A549 (cell line): ENCODE results near the gene CPNE7. TPM values are rescaled to one million over a fixed set of nuclear protein-coding genes. Genes with fewer than 3 reads are reported as not detected.

ENCODE experiments used
- ATAC-seq, 2 experiments: fragments of 200-7000 bp in 1 of 2; fragments of >200 bp in 1 of 2; cut with Nextera tagmentation in 1 of 2; cut with Tn5 transposase in 1 of 2; 3 replicates each; pipeline versions ENCODE4 v1.8.0 to v1.9.1; 2018 to 2020; ENCODE audit warnings: mild to moderate bottlenecking in 1 of 2, moderate library complexity in 1 of 2
- CTCF ChIA-PET: fragments of 300-600 bp; sonication (Branson Sonifier 250); formaldehyde crosslinking; extraction: SDS; loops from one replicate; lab custom pipeline; 2021; ENCODE audit warnings: antibody characterized with exemption, inconsistent platforms; lab: Yijun Ruan, JAX
- POLR2A ChIA-PET: fragments of 350-600 bp; formaldehyde crosslinking; extraction: SDS; loops from one replicate; lab custom pipeline; 2021; ENCODE audit warnings: antibody characterized with exemption, inconsistent platforms; lab: Yijun Ruan, JAX
- DNase-seq, 2 experiments: peaks; one replicate each; pipeline versions ENCODE4 v3.0.0 to v3.0.0-alpha.2; 2011 to 2016; ENCODE audit warnings: low read depth in 1 of 2, low spot score in 1 of 2
- FAIRE-seq: peaks from 2 replicates; lab custom pipeline; 2011; peaks lifted over from hg19 to GRCh38; lab: Jason Lieb, UNC
- H3K27ac ChIP-seq, 2 experiments: fragments of >200 bp; sonication (Bioruptor Twin); formaldehyde crosslinking; 3 replicates each; pipeline ENCODE4 v1.5.1; 2016 to 2017
- H3K4me1 ChIP-seq: fragments of >200 bp; sonication (Bioruptor Twin); formaldehyde crosslinking; 3 replicates; pipeline ENCODE4 v1.6.1; 2016
- H3K4me2 ChIP-seq: fragments of >200 bp; sonication (Bioruptor Twin); formaldehyde crosslinking; 3 replicates; pipeline ENCODE4 v1.6.1; 2016
- H3K4me3 ChIP-seq: fragments of >200 bp; sonication (Bioruptor Twin); formaldehyde crosslinking; 3 replicates; pipeline ENCODE4 v1.5.1; 2016
- H3K9me3 ChIP-seq: fragments of >200 bp; sonication (Bioruptor Twin); formaldehyde crosslinking; 3 replicates; pipeline ENCODE4 v1.6.1; 2016
- BHLHE40 ChIP-seq: IDR thresholded peaks from 2 replicates; pipeline ENCODE4 v1.6.1; 2012; ENCODE audit warnings: low read depth, low read length, inconsistent platforms
- CBX2 ChIP-seq: fragments of 200-600 bp; sonication (generic); IDR thresholded peaks from 2 replicates; pipeline ENCODE4 v1.6.1; 2016; ENCODE audit warnings: low read depth, mild to moderate bottlenecking, borderline replicate concordance
- CBX8 ChIP-seq: fragments of 200-600 bp; sonication (generic); IDR thresholded peaks from 2 replicates; pipeline ENCODE4 v1.6.1; 2016
- CHD2 ChIP-seq: fragments of 150-350 bp; IDR thresholded peaks from 2 replicates; pipeline ENCODE4 v1.6.1; 2014; ENCODE audit warnings: low read length; ENCODE audit not compliant: partially characterized antibody
- CHD4 ChIP-seq: fragments of 200-600 bp; sonication (generic); IDR thresholded peaks from 2 replicates; pipeline ENCODE4 v1.6.1; 2016; ENCODE audit warnings: antibody characterized with exemption, mild to moderate bottlenecking, borderline replicate concordance
- CTCF ChIP-seq: fragments of >200 bp; sonication (Bioruptor Twin); formaldehyde crosslinking; IDR thresholded peaks from 3 replicates; pipeline ENCODE4 v1.5.1; 2016
- EHMT2 ChIP-seq: fragments of 200-600 bp; sonication (generic); IDR thresholded peaks from 2 replicates; pipeline ENCODE4 v1.6.1; 2016; ENCODE audit warnings: antibody characterized with exemption, low read depth, mild to moderate bottlenecking, moderate library complexity
- ESRRA ChIP-seq: fragments of 150-350 bp; IDR thresholded peaks from 2 replicates; pipeline ENCODE4 v1.6.1; 2014; ENCODE audit warnings: mild to moderate bottlenecking, low read length, borderline replicate concordance
- FOSB ChIP-seq: fragments of 250-450 bp; sonication (Bioruptor Pico); IDR thresholded peaks from 2 replicates; pipeline ENCODE4 v1.5.0; 2020; ENCODE audit warnings: mild to moderate bottlenecking, moderate library complexity
- FOXS1 ChIP-seq: fragments of 250-450 bp; sonication (Bioruptor Pico); IDR thresholded peaks from 2 replicates; pipeline ENCODE4 v1.5.0; 2020; ENCODE audit warnings: mild to moderate bottlenecking, moderate library complexity
- HDAC2 ChIP-seq: fragments of 200-600 bp; sonication (generic); IDR thresholded peaks from 2 replicates; pipeline ENCODE4 v1.6.1; 2016
- HES2 ChIP-seq: fragments of >200 bp; sonication (Bioruptor Twin); formaldehyde crosslinking; IDR thresholded peaks from 2 replicates; pipeline ENCODE4 v1.6.1; 2016
- HOXB13 ChIP-seq: fragments of 250-450 bp; sonication (Bioruptor Pico); IDR thresholded peaks from 2 replicates; pipeline ENCODE4 v1.5.0; 2020; ENCODE audit warnings: low read depth, mild to moderate bottlenecking, moderate library complexity
- HOXB5 ChIP-seq: fragments of 250-450 bp; sonication (Bioruptor Pico); IDR thresholded peaks from 2 replicates; pipeline ENCODE4 v1.5.0; 2020; ENCODE audit warnings: mild to moderate bottlenecking, moderate library complexity
- JUN ChIP-seq, 2 experiments: fragments of >200 bp; sonication (Bioruptor Twin); formaldehyde crosslinking; IDR thresholded peaks; 2 replicates in 1 of 2; 3 replicates in 1 of 2; pipeline ENCODE4 v1.6.1; 2016 to 2017
- JUNB ChIP-seq: fragments of >200 bp; sonication (Bioruptor Twin); formaldehyde crosslinking; IDR thresholded peaks from 2 replicates; pipeline ENCODE4 v1.6.1; 2016
- KDM1A ChIP-seq: fragments of 200-600 bp; sonication (generic); IDR thresholded peaks from 2 replicates; pipeline ENCODE4 v1.6.1; 2016; ENCODE audit warnings: low read depth, mild to moderate bottlenecking
- MYC ChIP-seq: IDR thresholded peaks from 2 replicates; pipeline ENCODE4 v1.6.1; 2012; ENCODE audit warnings: mild to moderate bottlenecking, inconsistent platforms, low read length, improper control_type of control experiment, borderline replicate concordance
- NPAS2 ChIP-seq: fragments of 250-450 bp; sonication (Bioruptor Pico); IDR thresholded peaks from 2 replicates; pipeline ENCODE4 v1.8.0; 2022; ENCODE audit warnings: mild to moderate bottlenecking, moderate library complexity, borderline replicate concordance
- NR3C1 ChIP-seq: fragments of >200 bp; sonication (Bioruptor Twin); formaldehyde crosslinking; IDR thresholded peaks from 3 replicates; pipeline ENCODE4 v1.6.1; 2017
- PBX3 ChIP-seq: IDR thresholded peaks from 2 replicates; pipeline ENCODE4 v1.6.1; 2012
- PHF8 ChIP-seq: fragments of 200-600 bp; sonication (generic); IDR thresholded peaks from 2 replicates; pipeline ENCODE4 v1.6.1; 2016; ENCODE audit warnings: low read depth, mild to moderate bottlenecking, antibody characterized with exemption, moderate library complexity, borderline replicate concordance
- POLR2A ChIP-seq: IDR thresholded peaks from 2 replicates; pipeline ENCODE4 v1.6.1; 2012; ENCODE audit warnings: mild to moderate bottlenecking, low read length
- POLR2AphosphoS2 ChIP-seq: conservative IDR thresholded peaks from 2 replicates; pipeline ENCODE4 v1.6.1; 2012; ENCODE audit warnings: low read length, improper control_type of control experiment, inconsistent platforms
- RAD21 ChIP-seq, 2 experiments: fragments of >200 bp in 1 of 2; sonication (Bioruptor Twin) in 1 of 2; formaldehyde crosslinking in 1 of 2; IDR thresholded peaks in 1 of 2; conservative IDR thresholded peaks in 1 of 2; 2 replicates in 1 of 2; 3 replicates in 1 of 2; pipeline ENCODE4 v1.6.1; 2012 to 2018; ENCODE audit warnings: inconsistent platforms in 1 of 2
- RNF2 ChIP-seq: fragments of 200-600 bp; sonication (generic); IDR thresholded peaks from 2 replicates; pipeline ENCODE4 v1.6.1; 2016; ENCODE audit warnings: low read depth, mild to moderate bottlenecking, antibody characterized with exemption, moderate library complexity, borderline replicate concordance
- SMC3 ChIP-seq: fragments of >200 bp; sonication (Bioruptor Twin); formaldehyde crosslinking; IDR thresholded peaks from 3 replicates; pipeline ENCODE4 v1.6.1; 2018; ENCODE audit warnings: inconsistent platforms
- SREBF2 ChIP-seq: fragments of 450-650 bp; IDR thresholded peaks from 2 replicates; pipeline ENCODE4 v1.6.1; 2014; ENCODE audit warnings: mild to moderate bottlenecking, moderate library complexity
- TFCP2L1 ChIP-seq: fragments of 250-450 bp; sonication (Bioruptor Pico); IDR thresholded peaks from 2 replicates; pipeline ENCODE4 v1.5.0; 2021; ENCODE audit warnings: mild to moderate bottlenecking
- TP53 ChIP-seq: fragments of 250-450 bp; sonication (Bioruptor Pico); IDR thresholded peaks from 2 replicates; pipeline ENCODE4 v1.5.0; 2021; ENCODE audit warnings: mild to moderate bottlenecking, moderate library complexity
- USF2 ChIP-seq: fragments of 450-650 bp; IDR thresholded peaks from 2 replicates; pipeline ENCODE4 v1.6.1; 2014; ENCODE audit warnings: antibody characterized with exemption
- ZSCAN20 ChIP-seq: fragments of 250-450 bp; sonication (Bioruptor Pico); IDR thresholded peaks from 2 replicates; pipeline ENCODE4 v1.8.0; 2022; ENCODE audit warnings: mild to moderate bottlenecking, moderate library complexity
- WGBS: methylation state at CpG from one replicate; pipeline ENCODE4 v1.1.6; 2017; ENCODE audit errors: missing lambda C conversion rate; 5-methylcytosine and 5-hydroxymethylcytosine counted together
- polyA plus RNA-seq, 4 experiments: library from polyadenylated mRNA; depleted of rRNA in 3 of 4; stranded (reverse); fragments of >200 nt; fragmentation: RNase III in 1 of 4; extraction: RNeasy Plus Mini Kit Qiagen cat#74134 plus additional on column Dnase treatment in 1 of 4; gene quantifications; 2 replicates in 3 of 4; 3 replicates in 1 of 4; pipeline ENCODE4 v1.2.3, GENCODE V29; 2011 to 2017
- TF ChIP-seq, protein P1 (sequence below): fragments of 250-450 bp; sonication (Bioruptor Pico); IDR thresholded peaks from 2 replicates; pipeline ENCODE4 v1.5.0; 2020; ENCODE audit warnings: low read depth, mild to moderate bottlenecking, moderate library complexity
- TF ChIP-seq, protein P2 (sequence below): IDR thresholded peaks from 2 replicates; pipeline ENCODE4 v1.6.1; 2012
- TF ChIP-seq, protein P3 (sequence below): fragments of 150-350 bp; IDR thresholded peaks from 2 replicates; pipeline ENCODE4 v1.6.1; 2014; ENCODE audit warnings: low read depth, mild to moderate bottlenecking, low read length

The CPNE7 gene
- polyA plus RNA-seq, 2 of the 4 experiments (the other 2 are of a cell fraction), result 22.8 to 45.2 TPM

- no peak for FAIRE-seq
- TF ChIP-seq PBX3 (peak; percentile 72; the same call in 1 of the 2 replicates), ESRRA (no peak), CHD4 (no peak), CHD2 (no peak), EHMT2 (no peak), POLR2AphosphoS2 (0 out of 2 replicates have a peak, but pooled peaks have one; percentile 39), KDM1A (no peak), PHF8 (no peak), FOXS1 (CRISPR knock-in tag) (peak; percentile 14; the same call in 1 of the 2 replicates), MYC (no peak), USF2 (peak; percentile 64), SMC3 (no peak), NR3C1 (no peak), POLR2A (peak; percentile 37; the same call in 1 of the 2 replicates), TFCP2L1 (CRISPR knock-in tag) (peak; percentile 92), CTCF (peak; percentile 76), RNF2 (no peak), HES2 (no peak), FOSB (peak; percentile 89), RAD21 (conservative IDR thresholded peaks at IDR 0.05 in 1 of 2, IDR thresholded peaks at IDR 0.05 in 1 of 2) (no peak), NPAS2 (CRISPR knock-in tag) (0 out of 2 replicates have a peak, but pooled peaks have one; percentile 4), HDAC2 (no peak), HOXB5 (CRISPR knock-in tag) (no peak), CBX8 (no peak), BHLHE40 (no peak), JUNB (no peak), SREBF2 (no peak), TP53 (peak; percentile 79; the same call in 1 of the 2 replicates), ZSCAN20 (CRISPR knock-in tag) (no peak), JUN (IDR thresholded peaks at IDR 0.05) (peak in 1 of 2 experiments; percentile 84; a peak in 4 of 5 replicates), CBX2 (no peak), HOXB13 (CRISPR knock-in tag) (no peak)
- TF ChIP-seq, protein P1, sequence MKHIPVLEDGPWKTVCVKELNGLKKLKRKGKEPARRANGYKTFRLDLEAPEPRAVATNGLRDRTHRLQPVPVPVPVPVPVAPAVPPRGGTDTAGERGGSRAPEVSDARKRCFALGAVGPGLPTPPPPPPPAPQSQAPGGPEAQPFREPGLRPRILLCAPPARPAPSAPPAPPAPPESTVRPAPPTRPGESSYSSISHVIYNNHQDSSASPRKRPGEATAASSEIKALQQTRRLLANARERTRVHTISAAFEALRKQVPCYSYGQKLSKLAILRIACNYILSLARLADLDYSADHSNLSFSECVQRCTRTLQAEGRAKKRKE (CRISPR knock-in tag), result no peak
- TF ChIP-seq, protein P2, sequence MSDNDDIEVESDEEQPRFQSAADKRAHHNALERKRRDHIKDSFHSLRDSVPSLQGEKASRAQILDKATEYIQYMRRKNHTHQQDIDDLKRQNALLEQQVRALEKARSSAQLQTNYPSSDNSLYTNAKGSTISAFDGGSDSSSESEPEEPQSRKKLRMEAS, result peak; percentile 54
- TF ChIP-seq, protein P3, sequence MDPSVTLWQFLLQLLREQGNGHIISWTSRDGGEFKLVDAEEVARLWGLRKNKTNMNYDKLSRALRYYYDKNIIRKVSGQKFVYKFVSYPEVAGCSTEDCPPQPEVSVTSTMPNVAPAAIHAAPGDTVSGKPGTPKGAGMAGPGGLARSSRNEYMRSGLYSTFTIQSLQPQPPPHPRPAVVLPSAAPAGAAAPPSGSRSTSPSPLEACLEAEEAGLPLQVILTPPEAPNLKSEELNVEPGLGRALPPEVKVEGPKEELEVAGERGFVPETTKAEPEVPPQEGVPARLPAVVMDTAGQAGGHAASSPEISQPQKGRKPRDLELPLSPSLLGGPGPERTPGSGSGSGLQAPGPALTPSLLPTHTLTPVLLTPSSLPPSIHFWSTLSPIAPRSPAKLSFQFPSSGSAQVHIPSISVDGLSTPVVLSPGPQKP, result no peak
Measured at GRCh38 chr16:89565506-89566372, 9.8 kb upstream of the CPNE7 start.

More at GRCh38 chr16:89565506-89566372, 9.8 kb upstream of the CPNE7 start:
- ChIA-PET POLR2A (interaction anchor here (0.5 to 1.4 kb wide), 5 partner anchors 15 to 67 kb away, joined by 3 to 5 read pairs (median 3); no protein-coding TSS in a partner anchor), CTCF (interaction anchor here (0.6 to 4.9 kb wide), 16 partner anchors 8 to 134 kb away, joined by 3 to 25 read pairs (median 4); partner anchors contain the start of gene CPNE7)
- Histone ChIP-seq H3K27ac (peak overlapping the region; percentile 37 to 96; a peak in 5 of 6 replicates), H3K9me3 (no peaks in the 10 kb centered on the region), H3K4me2 (peak overlapping the region; percentile 99), H3K4me1 (peaks cover 39% of the 10 kb centered on the region), H3K4me3 (peak overlapping the region; percentile 99; the same call in 1 of the 3 replicates)
- DNase-seq (peak; percentile 50 to 74), ATAC-seq (peak; percentile 45 to 60)
- 29% methylated on average over 36 of the region's 46 CpGs for WGBS
